Neutrophil (primary cell): Measurements from ENCODE around the gene FHAD1.

Experiments used
- H3K27ac ChIP-seq: fragments of 200-600 bp; sonication (generic); 2 replicates; pipeline ENCODE4 v1.5.1; 2016; ENCODE audit warnings: mild to moderate bottlenecking, moderate library complexity
- H3K27me3 ChIP-seq: fragments of 200-600 bp; sonication (generic); 2 replicates; pipeline ENCODE4 v1.6.0; 2016; ENCODE audit warnings: mild to moderate bottlenecking
- H3K36me3 ChIP-seq: fragments of 200-600 bp; sonication (generic); 2 replicates; pipeline ENCODE4 v1.5.1; 2017
- H3K4me1 ChIP-seq, 2 experiments: fragments of 200-600 bp in 1 of 2; sonication (generic) in 1 of 2; 1 replicate in 1 of 2; 2 replicates in 1 of 2; pipeline versions ENCODE4 v1.5.1 to v1.6.1; 2013 to 2016; ENCODE audit warnings: low read depth in 1 of 2, low read length in 1 of 2, mild to moderate bottlenecking in 1 of 2, moderate library complexity in 1 of 2; ENCODE audit not compliant: control insufficient read depth in 1 of 2, insufficient read depth in 1 of 2
- H3K4me3 ChIP-seq, 2 experiments: fragments of 200-600 bp in 1 of 2; sonication (generic) in 1 of 2; 1 replicate in 1 of 2; 2 replicates in 1 of 2; pipeline ENCODE4 v1.5.1; 2013 to 2016; ENCODE audit warnings: low read depth in 1 of 2, low read length in 1 of 2, mild to moderate bottlenecking in 1 of 2, moderate library complexity in 1 of 2
- H3K9me3 ChIP-seq: fragments of 200-600 bp; sonication (generic); 2 replicates; pipeline ENCODE4 v1.5.1; 2016
- TF ChIP-seq, protein P1 (sequence below): fragments of 200-600 bp; sonication (generic); IDR thresholded peaks from 2 replicates; pipeline ENCODE4 v1.5.1; 2016; ENCODE audit warnings: antibody characterized with exemption

Gene FHAD1

DNA sequence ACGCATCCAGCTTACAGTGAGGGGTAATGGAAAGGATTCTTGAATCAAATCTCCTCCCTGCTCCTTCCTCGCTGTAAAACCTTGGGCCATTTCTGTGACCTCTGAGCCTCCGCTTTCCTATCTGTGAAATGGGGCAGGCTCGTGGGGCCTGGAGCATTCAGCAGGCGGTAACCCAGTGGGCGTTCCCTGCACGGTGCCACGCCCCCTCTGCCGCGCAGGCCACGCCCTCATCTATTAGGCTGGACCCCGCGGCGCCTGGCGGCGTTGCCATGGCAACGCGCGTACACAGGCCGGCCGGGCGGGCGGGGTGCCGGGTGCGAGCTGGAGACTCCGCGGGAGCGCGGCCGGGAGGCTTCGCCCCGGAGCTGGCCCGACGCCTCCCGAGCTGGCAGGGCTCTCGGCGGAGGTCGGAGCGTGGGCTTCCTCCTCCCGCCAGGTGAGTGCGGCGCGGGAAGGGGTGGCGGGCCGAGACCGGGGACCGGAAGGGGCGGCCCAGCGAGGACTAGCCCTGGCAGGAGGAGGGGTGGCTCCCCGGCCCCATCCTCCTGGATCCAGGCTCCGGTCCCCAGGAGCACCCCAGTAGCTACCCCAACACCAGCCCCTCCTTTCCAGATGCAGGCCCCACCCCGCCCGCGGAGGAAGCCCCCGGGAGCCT lies at the start of gene FHAD1:
Gene FHAD1, plus strand, starts transcription at position 264 of the 655 bp plus-strand sequence. CDS start 4,562 bp downstream, outside the sequence.
- Histone ChIP-seq H3K36me3 (no peaks in the 10 kb centered on the region), H3K9me3 (no peaks in the 10 kb centered on the region), H3K27me3 (peaks cover 35% of the 10 kb centered on the region), H3K4me1 (peaks cover 28 to 31% of the 10 kb centered on the region in 2 experiments), H3K27ac (peak within 1 kb of the TSS; percentile 49), H3K4me3 (peak within 1 kb of the TSS; percentile 45)
- TF ChIP-seq, protein P1, sequence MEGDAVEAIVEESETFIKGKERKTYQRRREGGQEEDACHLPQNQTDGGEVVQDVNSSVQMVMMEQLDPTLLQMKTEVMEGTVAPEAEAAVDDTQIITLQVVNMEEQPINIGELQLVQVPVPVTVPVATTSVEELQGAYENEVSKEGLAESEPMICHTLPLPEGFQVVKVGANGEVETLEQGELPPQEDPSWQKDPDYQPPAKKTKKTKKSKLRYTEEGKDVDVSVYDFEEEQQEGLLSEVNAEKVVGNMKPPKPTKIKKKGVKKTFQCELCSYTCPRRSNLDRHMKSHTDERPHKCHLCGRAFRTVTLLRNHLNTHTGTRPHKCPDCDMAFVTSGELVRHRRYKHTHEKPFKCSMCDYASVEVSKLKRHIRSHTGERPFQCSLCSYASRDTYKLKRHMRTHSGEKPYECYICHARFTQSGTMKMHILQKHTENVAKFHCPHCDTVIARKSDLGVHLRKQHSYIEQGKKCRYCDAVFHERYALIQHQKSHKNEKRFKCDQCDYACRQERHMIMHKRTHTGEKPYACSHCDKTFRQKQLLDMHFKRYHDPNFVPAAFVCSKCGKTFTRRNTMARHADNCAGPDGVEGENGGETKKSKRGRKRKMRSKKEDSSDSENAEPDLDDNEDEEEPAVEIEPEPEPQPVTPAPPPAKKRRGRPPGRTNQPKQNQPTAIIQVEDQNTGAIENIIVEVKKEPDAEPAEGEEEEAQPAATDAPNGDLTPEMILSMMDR: no peak

- Histone ChIP-seq H3K27me3 (no peaks in the 10 kb centered on the region), H3K27ac (no peak overlapping the region), H3K4me1 (no peaks in the 10 kb centered on the region), H3K9me3 (no peaks in the 10 kb centered on the region), H3K4me3 (no peak overlapping the region), H3K36me3 (no peaks in the 10 kb centered on the region)
- TF ChIP-seq, protein P1: no peak
These were observed 49.2 kb upstream of the FHAD1 start for GRCh38 chr1:15197591-15198447.

DNA sequence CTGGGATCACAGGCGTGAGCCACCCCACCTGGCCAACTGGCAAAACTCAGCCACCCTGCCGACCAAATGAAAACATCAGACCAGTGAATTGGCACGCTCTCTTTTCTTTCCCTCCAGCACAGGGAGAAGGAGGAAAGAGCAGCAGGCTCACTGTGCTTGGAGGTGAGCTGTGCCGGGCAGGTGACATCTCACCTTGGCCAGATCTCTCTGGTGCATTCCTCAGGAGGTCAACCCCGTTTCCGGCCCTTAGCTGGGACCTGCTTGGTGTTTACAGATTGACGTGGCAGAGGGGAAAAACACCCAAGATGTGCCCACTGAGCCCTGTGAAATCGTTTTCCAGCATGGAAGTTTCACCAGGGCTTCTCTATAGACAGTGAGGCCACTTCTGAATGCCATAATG lies 48.3 kb upstream of the FHAD1 start:
- H3K4me3 ChIP-seq: no peak overlapping the region
- no peaks in the 10 kb centered on the region for H3K9me3 ChIP-seq
- H3K27ac ChIP-seq: no peak overlapping the region
- H3K27me3 ChIP-seq: no peaks in the 10 kb centered on the region
- no peaks in the 10 kb centered on the region for H3K36me3 ChIP-seq
- no peaks in the 10 kb centered on the region for H3K4me1 ChIP-seq
- TF ChIP-seq, protein P1: no peak

GRCh38 chr1:15201221-15201620 lies 45.8 kb upstream of the FHAD1 start:
- TF ChIP-seq, protein P1: no peak
- no peaks in the 10 kb centered on the region for H3K9me3 ChIP-seq
- H3K27me3 ChIP-seq: no peaks in the 10 kb centered on the region
- no peak overlapping the region for H3K27ac ChIP-seq
- no peaks in the 10 kb centered on the region for H3K36me3 ChIP-seq
- no peak overlapping the region for H3K4me3 ChIP-seq
- H3K4me1 ChIP-seq: no peaks in the 10 kb centered on the region

DNA sequence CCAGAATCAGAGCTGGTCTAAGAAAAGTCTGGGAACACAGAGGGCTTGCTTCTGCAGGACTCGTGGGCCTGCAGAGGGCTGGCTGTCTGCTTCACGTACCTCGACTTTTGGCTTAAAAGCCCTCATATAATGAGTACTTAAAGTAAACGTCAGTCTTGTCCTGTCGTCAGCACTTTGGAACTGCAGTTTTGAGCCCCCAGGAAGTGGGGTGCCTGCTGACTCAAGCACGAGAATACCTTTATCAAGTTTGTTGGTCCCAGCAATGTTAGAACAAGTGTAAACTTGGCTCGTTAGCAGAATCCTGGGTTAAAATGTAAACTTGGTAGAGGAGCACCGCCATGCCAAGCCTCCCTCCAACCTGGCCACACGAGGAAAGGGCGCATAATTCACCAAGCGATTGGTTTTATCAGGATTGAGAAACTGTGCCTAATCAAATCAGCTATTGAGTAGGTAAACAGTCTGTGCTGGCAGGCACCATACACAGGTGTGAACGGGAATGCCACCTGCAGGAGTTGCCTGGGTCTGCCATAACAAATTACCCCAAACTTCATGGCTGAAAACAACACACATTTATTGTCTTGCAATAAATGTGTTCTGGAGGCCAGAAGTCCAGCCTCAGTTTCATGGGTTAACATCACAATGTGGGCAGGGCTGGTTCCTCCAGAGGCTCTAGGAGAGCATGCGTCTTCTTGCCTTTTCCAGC lies 45.0 kb upstream of the FHAD1 start:
- H3K36me3 ChIP-seq: no peaks in the 10 kb centered on the region
- H3K27ac ChIP-seq: no peak overlapping the region
- no peaks in the 10 kb centered on the region for H3K4me1 ChIP-seq
- no peaks in the 10 kb centered on the region for H3K9me3 ChIP-seq
- H3K27me3 ChIP-seq: no peaks in the 10 kb centered on the region
- H3K4me3 ChIP-seq: no peak overlapping the region
- TF ChIP-seq, protein P1: no peak
